Right lobe of liver (tissue), 6 donors: ENCODE results near the gene IFT20. TPM values are rescaled to one million over a fixed set of nuclear protein-coding genes. Genes with fewer than 3 reads are reported as not detected.

ENCODE experiments used
- ATAC-seq, 4 donors: fragments of 200-7000 bp; cut with Tn5 transposase; one replicate each; pipeline ENCODE4 v1.9.1; 2020; ENCODE audit warnings: mild to moderate bottlenecking in 4 of 4, moderate library complexity in 4 of 4
- DNase-seq, 3 donors: peaks; one replicate each; pipeline ENCODE4 v3.0.0-alpha.2; 2020
- H3K27ac ChIP-seq, 3 donors: fragments of 200-600 bp; one replicate each; pipeline ENCODE4 v1.8.0; 2022
- H3K27me3 ChIP-seq, 2 donors: fragments of 200-600 bp; one replicate each; pipeline ENCODE4 v1.8.0; 2022
- H3K36me3 ChIP-seq, 4 donors: fragments of 200-600 bp; sonication (generic) in 1 of 4; one replicate each; pipeline versions ENCODE4 v1.5.1 to v1.8.0; 2017 to 2022; ENCODE audit warnings: control low read depth in 1 of 4
- H3K4me1 ChIP-seq, 4 donors: fragments of 200-600 bp; sonication (generic) in 1 of 4; one replicate each; pipeline versions ENCODE4 v1.5.1 to v1.8.0; 2017 to 2022; ENCODE audit warnings: control low read depth in 1 of 4
- H3K4me3 ChIP-seq, 3 donors: fragments of 200-600 bp; one replicate each; pipeline ENCODE4 v1.8.0; 2022
- H3K9me3 ChIP-seq, 4 donors: fragments of 200-600 bp; sonication (generic) in 1 of 4; one replicate each; pipeline versions ENCODE4 v1.5.1 to v1.8.0; 2017 to 2022; ENCODE audit warnings: control low read depth in 1 of 4
- CTCF ChIP-seq, 4 donors: fragments of 200-600 bp in 3 of 4; fragments of 450-650 bp in 1 of 4; IDR thresholded peaks; one replicate each; pipeline versions ENCODE4 v1.5.1 to v1.8.0; 2016 to 2022; ENCODE audit warnings: antibody characterized with exemption in 4 of 4, mild to moderate bottlenecking in 2 of 4
- POLR2A ChIP-seq: fragments of 450-650 bp; IDR thresholded peaks from one replicate; pipeline ENCODE4 v1.6.1; 2017; ENCODE audit warnings: antibody characterized with exemption, mild to moderate bottlenecking
- WGBS: methylation state at CpG from one replicate; pipeline ENCODE4 v1.1.6; 2018; ENCODE audit warnings: low coverage, low lambda C conversion rate; ENCODE audit not compliant: insufficient coverage; ENCODE audit errors: missing lambda C conversion rate; 5-methylcytosine and 5-hydroxymethylcytosine counted together
- intact Hi-C, 2 donors: fragments of 100-400 bp; cut with DNase I; formaldehyde crosslinking; loops; one replicate each; pipeline versions ENCODE4 v1.11.2 to v1.14.1; 2022
- total RNA-seq, 6 experiments: library from RNA; depleted of rRNA in 2 of 6; stranded (reverse); fragments of >200 nt in 2 of 6; fragmentation: NEBNext Ultra II Directional in 3 of 6; extraction: Animal tissue kit (Norgen Biotek cat#: 25700) in 3 of 6; gene quantifications; one replicate each; pipeline versions ENCODE4 v1.1.0 to v1.2.4, GENCODE V29; 2016 to 2023
- donor health status: DM: no; HTN: yes; CAD: no.
- donor health status: DM: no; HTN: no; CAD: no.
- donor health status: DM: no; HTN: no; CAD: no.
- donor health status: DM: no; HTN: yes; CAD: no.
- donor health status: DM: no; HTN: yes; CAD: no.

The IFT20 gene
- total RNA-seq, 6 experiments from 2014 or later = 20.6 to 29.6 (median 26.1) TPM

GRCh38 chr17:28344011-28344410 is 8.7 kb upstream of the IFT20 start:
- TF ChIP-seq POLR2A = no peak
- no peak for TF ChIP-seq CTCF (IDR thresholded peaks at IDR 0.05)
- WGBS = no CpG with 5 or more reads among the region's 9 CpGs
- H3K9me3 ChIP-seq = no peaks in the 10 kb centered on the region
- H3K27ac ChIP-seq = peak overlapping the region in 2 of 3 donors; percentile 86 to 89
- no peak for DNase-seq
- no peak for ATAC-seq
- peaks cover 4 to 68% (median 39%) of the 10 kb centered on the region in 4 donors for H3K36me3 ChIP-seq
- peaks cover 3 to 59% (median 34%) of the 10 kb centered on the region in 4 donors for H3K4me1 ChIP-seq
- H3K27me3 ChIP-seq = no peaks in the 10 kb centered on the region
- no peak overlapping the region for H3K4me3 ChIP-seq
- intact Hi-C loops = loop anchor here in 1 of 2 donors (10.0 kb wide), 1 partner anchor 109 kb away; no protein-coding TSS in a partner anchor

- 25% methylated on average over 2 of the region's 10 CpGs for WGBS
- H3K4me1 ChIP-seq = peaks cover 3 to 54% (median 31%) of the 10 kb centered on the region in 4 donors
- H3K36me3 ChIP-seq = peaks cover 4 to 63% (median 38%) of the 10 kb centered on the region in 4 donors
- H3K9me3 ChIP-seq = no peaks in the 10 kb centered on the region
- intact Hi-C loops = loop anchor here in 1 of 2 donors (10.0 kb wide), 1 partner anchor 109 kb away; no protein-coding TSS in a partner anchor
- no peak for TF ChIP-seq POLR2A
- no peak for TF ChIP-seq CTCF (IDR thresholded peaks at IDR 0.05)
- H3K27ac ChIP-seq = peak overlapping the region in 2 of 3 donors; percentile 86 to 89
- no peak overlapping the region for H3K4me3 ChIP-seq
- ATAC-seq (peak; percentile 14 to 30 (median 22)), DNase-seq (no peak)
- H3K27me3 ChIP-seq = no peaks in the 10 kb centered on the region
Measured at GRCh38 chr17:28343491-28343932, 8.2 kb upstream of the IFT20 start.

GRCh38 chr17:28342313-28342712 is 7.0 kb upstream of the IFT20 start:
- no peak for ATAC-seq
- DNase-seq = no peak
- H3K4me3 ChIP-seq = no peak overlapping the region
- no peaks in the 10 kb centered on the region for H3K27me3 ChIP-seq
- peak overlapping the region in 1 of 3 donors; percentile 89 for H3K27ac ChIP-seq
- peaks cover 3 to 52% (median 24%) of the 10 kb centered on the region in 4 donors for H3K4me1 ChIP-seq
- intact Hi-C loops = loop anchor here in 1 of 2 donors (10.0 kb wide), 1 partner anchor 108 kb away; no protein-coding TSS in a partner anchor
- 92% methylated on average over 7 of the region's 14 CpGs for WGBS
- no peaks in the 10 kb centered on the region for H3K9me3 ChIP-seq
- TF ChIP-seq CTCF (IDR thresholded peaks at IDR 0.05) = no peak
- no peak for TF ChIP-seq POLR2A
- H3K36me3 ChIP-seq = peaks cover 4 to 53% (median 32%) of the 10 kb centered on the region in 4 donors

- ATAC-seq = no peak
- H3K27ac ChIP-seq = no peak overlapping the region
- H3K27me3 ChIP-seq = no peaks in the 10 kb centered on the region
- TF ChIP-seq POLR2A = no peak
- TF ChIP-seq CTCF (IDR thresholded peaks at IDR 0.05) = no peak
- intact Hi-C loops = loop anchor here in 1 of 2 donors (10.0 kb wide), 1 partner anchor 107 kb away; no protein-coding TSS in a partner anchor
- H3K4me3 ChIP-seq = no peak overlapping the region
- H3K9me3 ChIP-seq = no peaks in the 10 kb centered on the region
- no peak for DNase-seq
- 96% methylated on average over 3 of the region's 11 CpGs for WGBS
- H3K4me1 ChIP-seq = peaks cover 0 to 53% (median 25%) of the 10 kb centered on the region in 4 donors
- H3K36me3 ChIP-seq = peaks cover 4 to 53% (median 32%) of the 10 kb centered on the region in 4 donors
Measured at GRCh38 chr17:28341516-28341915, 6.2 kb upstream of the IFT20 start.
